CD4-positive, alpha-beta T cell (primary cell): ENCODE results near the gene HIPK3. TPM values are rescaled to one million over a fixed set of nuclear protein-coding genes. Genes with fewer than 3 reads are reported as not detected.

Experiments used
- ATAC-seq: fragments of 200-7000 bp; cut with Tn5 transposase; one replicate; pipeline ENCODE4 v1.10.0; 2022; ENCODE audit warnings: mild to moderate bottlenecking; ENCODE audit not compliant: poor library complexity
- CTCF ChIA-PET: fragments of 350-600 bp; sonication (Branson Sonifier 250); formaldehyde crosslinking; loops from one replicate; lab custom pipeline; 2021; ENCODE audit warnings: antibody characterized with exemption, inconsistent platforms; lab: Charles Lee
- POLR2A ChIA-PET: fragments of 350-600 bp; sonication (Branson Sonifier 250); formaldehyde crosslinking; loops from one replicate; lab custom pipeline; 2021; ENCODE audit warnings: antibody characterized with exemption, inconsistent platforms; lab: Charles Lee
- DNase-seq, 14 experiments: peaks; one replicate each; pipeline ENCODE4 v3.0.0-alpha.2; 2013 to 2020; ENCODE audit warnings: mixed read lengths in 2 of 14
- H3K27ac ChIP-seq, 2 donors: one replicate each; pipeline versions ENCODE4 v1.5.1 to v1.7.0; 2013; ENCODE audit warnings: low read length in 2 of 2, low read depth in 1 of 2, mild to moderate bottlenecking in 1 of 2
- H3K27me3 ChIP-seq, 2 experiments: 1 replicate in 1 of 2; 2 replicates in 1 of 2; pipeline versions ENCODE4 v1.6.1 to v1.7.0; 2013; ENCODE audit warnings: low read length in 2 of 2, control low read depth in 1 of 2, mild to moderate bottlenecking in 1 of 2, moderate library complexity in 1 of 2; ENCODE audit not compliant: insufficient read depth in 2 of 2, control insufficient read depth in 1 of 2
- H3K36me3 ChIP-seq: one replicate; pipeline ENCODE4 v1.6.1; 2013; ENCODE audit warnings: low read length, control low read depth; ENCODE audit not compliant: insufficient read depth
- H3K4me1 ChIP-seq: one replicate; pipeline ENCODE4 v1.6.1; 2013; ENCODE audit warnings: low read length, control low read depth; ENCODE audit not compliant: insufficient read depth
- H3K4me3 ChIP-seq: one replicate; pipeline ENCODE4 v1.5.1; 2013; ENCODE audit warnings: mild to moderate bottlenecking, low read length, moderate library complexity
- H3K9me3 ChIP-seq, 2 experiments: 1 replicate in 1 of 2; 2 replicates in 1 of 2; pipeline versions ENCODE4 v1.6.1 to v1.7.0; 2013; ENCODE audit warnings: low read length in 2 of 2, mild to moderate bottlenecking in 2 of 2, control low read depth in 1 of 2, moderate library complexity in 1 of 2; ENCODE audit not compliant: control insufficient read depth in 1 of 2, insufficient read depth in 1 of 2
- H3K27ac Mint-ChIP-seq: one replicate; pipeline ENCODE4 v1.8.0; 2020; ENCODE audit warnings: mixed read lengths
- H3K27me3 Mint-ChIP-seq: one replicate; pipeline ENCODE4 v1.8.0; 2021; ENCODE audit warnings: mixed read lengths
- H3K36me3 Mint-ChIP-seq: one replicate; pipeline ENCODE4 v1.8.0; 2021; ENCODE audit warnings: low read depth, mixed read lengths
- H3K4me1 Mint-ChIP-seq: one replicate; pipeline ENCODE4 v1.8.0; 2021; ENCODE audit warnings: low read depth, mixed read lengths
- H3K4me3 Mint-ChIP-seq: one replicate; pipeline ENCODE4 v1.8.0; 2020; ENCODE audit warnings: mild to moderate bottlenecking, mixed read lengths
- H3K9me3 Mint-ChIP-seq: one replicate; pipeline ENCODE4 v1.8.0; 2020; ENCODE audit warnings: mixed read lengths
- intact Hi-C, 2 experiments: fragments of 100-400 bp; cut with DNase I in 1 of 2; cut with micrococcal nuclease in 1 of 2; formaldehyde crosslinking; loops; one replicate each; pipeline versions ENCODE4 v1.15.1 to v1.9.0; 2023 to 2025; cut with DNase I, micrococcal nuclease
- total RNA-seq, 174 experiments: library from RNA in 2 of 174; stranded (reverse) in 2 of 174; gene quantifications; one replicate each; pipeline ENCODE4 v1.2.3 and lab custom pipeline; 2021 to 2026
- TF ChIP-seq, protein P1 (sequence below): fragments of 200-600 bp; IDR thresholded peaks from one replicate; pipeline ENCODE4 v1.8.0; 2022; ENCODE audit warnings: antibody characterized with exemption, mild to moderate bottlenecking

Gene HIPK3
- total RNA-seq, 2 experiments from 2014 or later = 38.1 to 38.9 TPM

DNA sequence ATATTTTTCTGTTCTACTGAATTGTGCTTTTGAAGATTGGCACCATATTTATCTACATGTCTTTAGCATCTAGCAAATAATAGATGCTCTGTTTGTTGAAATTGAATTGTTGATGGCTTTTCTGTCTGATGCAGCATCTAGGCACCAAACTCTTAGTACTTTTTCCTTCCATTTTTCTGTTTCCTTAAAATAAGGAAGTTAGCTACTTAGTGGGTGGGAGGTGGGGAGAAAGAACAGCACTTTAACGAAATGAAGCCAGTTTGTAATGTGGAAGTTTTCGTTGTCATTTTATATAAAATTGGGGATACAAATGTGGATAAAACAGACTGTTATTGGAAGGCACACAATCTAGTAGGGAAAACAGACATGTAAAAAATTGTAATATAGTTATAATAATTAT lies 76.6 kb downstream of the HIPK3 start:
- H3K27ac Mint-ChIP-seq = no peak overlapping the region
- CTCF ChIA-PET = no interaction called here
- peaks cover 18% of the 10 kb centered on the region for H3K36me3 Mint-ChIP-seq

GRCh38 chr11:33334627-33335026 lies 77.4 kb downstream of the HIPK3 start:
- H3K9me3 Mint-ChIP-seq = no peaks in the 10 kb centered on the region
- ChIA-PET CTCF (no interaction called here), POLR2A (no interaction called here)
- H3K4me1 Mint-ChIP-seq = peaks cover 3% of the 10 kb centered on the region
- intact Hi-C loops = loop anchor here in 1 of 2 experiments (10.0 kb wide), 1 partner anchor 450 kb away; no protein-coding TSS in a partner anchor
- TF ChIP-seq, protein P1, sequence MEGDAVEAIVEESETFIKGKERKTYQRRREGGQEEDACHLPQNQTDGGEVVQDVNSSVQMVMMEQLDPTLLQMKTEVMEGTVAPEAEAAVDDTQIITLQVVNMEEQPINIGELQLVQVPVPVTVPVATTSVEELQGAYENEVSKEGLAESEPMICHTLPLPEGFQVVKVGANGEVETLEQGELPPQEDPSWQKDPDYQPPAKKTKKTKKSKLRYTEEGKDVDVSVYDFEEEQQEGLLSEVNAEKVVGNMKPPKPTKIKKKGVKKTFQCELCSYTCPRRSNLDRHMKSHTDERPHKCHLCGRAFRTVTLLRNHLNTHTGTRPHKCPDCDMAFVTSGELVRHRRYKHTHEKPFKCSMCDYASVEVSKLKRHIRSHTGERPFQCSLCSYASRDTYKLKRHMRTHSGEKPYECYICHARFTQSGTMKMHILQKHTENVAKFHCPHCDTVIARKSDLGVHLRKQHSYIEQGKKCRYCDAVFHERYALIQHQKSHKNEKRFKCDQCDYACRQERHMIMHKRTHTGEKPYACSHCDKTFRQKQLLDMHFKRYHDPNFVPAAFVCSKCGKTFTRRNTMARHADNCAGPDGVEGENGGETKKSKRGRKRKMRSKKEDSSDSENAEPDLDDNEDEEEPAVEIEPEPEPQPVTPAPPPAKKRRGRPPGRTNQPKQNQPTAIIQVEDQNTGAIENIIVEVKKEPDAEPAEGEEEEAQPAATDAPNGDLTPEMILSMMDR = no peak
- no peak overlapping the region for H3K27ac ChIP-seq
- DNase-seq (no peak), ATAC-seq (no peak)
- H3K27ac Mint-ChIP-seq = no peak overlapping the region
- H3K4me3 Mint-ChIP-seq = no peak overlapping the region
- peaks cover 24% of the 10 kb centered on the region for H3K36me3 Mint-ChIP-seq
- peaks cover 21% of the 10 kb centered on the region for H3K36me3 ChIP-seq
- H3K9me3 ChIP-seq = no peaks in the 10 kb centered on the region
- H3K4me1 ChIP-seq = no peaks in the 10 kb centered on the region
- no peak overlapping the region for H3K4me3 ChIP-seq
- no peaks in the 10 kb centered on the region for H3K27me3 ChIP-seq
- no peaks in the 10 kb centered on the region for H3K27me3 Mint-ChIP-seq

More for the DNA sequence above, 76.6 kb downstream of the HIPK3 start:
- H3K27me3 ChIP-seq = no peaks in the 10 kb centered on the region
- no peaks in the 10 kb centered on the region for H3K9me3 ChIP-seq
- ATAC-seq = no peak
- intact Hi-C loops = loop anchor here in 1 of 2 experiments (10.0 kb wide), 1 partner anchor 449 kb away; no protein-coding TSS in a partner anchor
- no peaks in the 10 kb centered on the region for H3K9me3 Mint-ChIP-seq
- POLR2A ChIA-PET = no interaction called here
- no peak overlapping the region for H3K4me3 Mint-ChIP-seq
- no peaks in the 10 kb centered on the region for H3K27me3 Mint-ChIP-seq
- no peaks in the 10 kb centered on the region for H3K4me1 ChIP-seq
- H3K4me1 Mint-ChIP-seq = peaks cover 6% of the 10 kb centered on the region
- no peak overlapping the region for H3K27ac ChIP-seq
- H3K4me3 ChIP-seq = no peak overlapping the region
- TF ChIP-seq, protein P1 = no peak
- no peak for DNase-seq
- peaks cover 14% of the 10 kb centered on the region for H3K36me3 ChIP-seq

DNA sequence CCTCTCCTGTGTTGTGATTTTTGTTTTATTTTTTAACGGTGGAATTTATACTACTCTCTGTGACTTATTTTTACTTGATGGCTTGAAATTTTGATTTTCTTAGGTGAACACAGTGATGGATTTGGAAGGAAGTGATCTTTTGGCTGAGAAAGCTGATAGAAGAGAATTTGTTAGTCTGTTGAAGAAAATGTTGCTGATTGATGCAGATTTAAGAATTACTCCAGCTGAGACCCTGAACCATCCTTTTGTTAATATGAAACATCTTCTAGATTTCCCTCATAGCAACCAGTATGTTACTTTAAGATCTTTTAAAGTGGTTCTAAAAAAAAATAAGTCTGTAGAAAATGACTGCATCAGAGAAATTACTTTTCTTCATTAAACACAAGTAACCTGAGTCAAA lies 82.1 kb downstream of the HIPK3 start:
- Mint-ChIP-seq H3K27me3 (no peaks in the 10 kb centered on the region), H3K9me3 (no peaks in the 10 kb centered on the region), H3K36me3 (peaks cover 53% of the 10 kb centered on the region), H3K27ac (no peak overlapping the region), H3K4me3 (no peak overlapping the region), H3K4me1 (no peaks in the 10 kb centered on the region)
- POLR2A ChIA-PET = no interaction called here
- intact Hi-C loops = loop anchor here in 1 of 2 experiments (10.0 kb wide), 1 partner anchor 454 kb away; no protein-coding TSS in a partner anchor
- Histone ChIP-seq H3K4me3 (no peak overlapping the region), H3K27me3 (no peaks in the 10 kb centered on the region), H3K27ac (no peak overlapping the region), H3K36me3 (peaks cover 45% of the 10 kb centered on the region), H3K4me1 (no peaks in the 10 kb centered on the region), H3K9me3 (no peaks in the 10 kb centered on the region)
- TF ChIP-seq, protein P1 = no peak
- no peak for DNase-seq
- CTCF ChIA-PET = no interaction called here
- no peak for ATAC-seq
